Endothelial cell of umbilical vein (primary cell): ENCODE measurements around the gene TM9SF1. TPM values are rescaled to one million over a fixed set of nuclear protein-coding genes. Genes with fewer than 3 reads are reported as not detected.

Experiments used
- BruUV-seq: library from RNA; stranded (reverse); fragments of 400-500 nt; replicated peaks from 2 replicates; lab custom pipeline; 2021; lab: Mats Ljungman, UMichigan
- CTCF ChIA-PET: fragments of 300-600, 350-600 bp; sonication (Branson Sonifier 250); formaldehyde crosslinking; loops from one replicate; lab custom pipeline; 2021; ENCODE audit warnings: antibody characterized with exemption, inconsistent platforms; lab: Charles Lee
- POLR2A ChIA-PET: fragments of 300-600, 350-600 bp; sonication (Branson Sonifier 250); formaldehyde crosslinking; loops from one replicate; lab custom pipeline; 2021; ENCODE audit warnings: antibody characterized with exemption, inconsistent platforms; lab: Charles Lee
- DNase-seq: peaks from one replicate; pipeline ENCODE4 v3.0.0-alpha.2; 2011; ENCODE audit warnings: low read depth, low spot score
- FAIRE-seq: peaks from 2 replicates; lab custom pipeline; 2011; peaks lifted over from hg19 to GRCh38; lab: Jason Lieb, UNC
- H2AFZ ChIP-seq: 2 replicates; pipeline ENCODE4 v1.6.0; 2012; ENCODE audit warnings: low read depth, low read length, control low read depth, inconsistent platforms
- H3K27ac ChIP-seq: 2 replicates; pipeline ENCODE4 v1.5.1; 2011; ENCODE audit warnings: low read depth, mild to moderate bottlenecking, control low read depth, low read length, moderate library complexity; ENCODE audit not compliant: insufficient read depth
- H3K27me3 ChIP-seq, 2 experiments: 2 replicates each; pipeline versions ENCODE4 v1.6.0 to v1.6.1; 2011; ENCODE audit warnings: low read length in 2 of 2, mixed read lengths in 1 of 2; ENCODE audit not compliant: control insufficient read depth in 2 of 2, insufficient read depth in 2 of 2
- H3K36me3 ChIP-seq, 2 experiments: 2 replicates in 1 of 2; 3 replicates in 1 of 2; pipeline ENCODE4 v1.5.1; 2011; ENCODE audit warnings: low read length in 2 of 2, mild to moderate bottlenecking in 1 of 2, moderate library complexity in 1 of 2; ENCODE audit not compliant: control insufficient read depth in 2 of 2, insufficient read depth in 2 of 2; ENCODE audit errors: extremely low read depth in 1 of 2
- H3K4me1 ChIP-seq: 3 replicates; pipeline ENCODE4 v1.5.1; 2011; ENCODE audit warnings: mild to moderate bottlenecking, low read length; ENCODE audit not compliant: control insufficient read depth, insufficient read depth; ENCODE audit errors: extremely low read depth
- H3K4me2 ChIP-seq: 2 replicates; pipeline ENCODE4 v1.6.1; 2011; ENCODE audit warnings: low read length, control low read depth, mixed read lengths; ENCODE audit not compliant: insufficient read depth
- H3K4me3 ChIP-seq, 3 experiments: fragments of 200-600 bp in 1 of 3; sonication (generic), shearing (Covaris generic) in 1 of 3; replicated peaks in 1 of 3; 2 replicates each; pipeline ENCODE4 v1.5.1; 2011 to 2016; ENCODE audit warnings: control low read depth in 3 of 3, low read length in 3 of 3, mild to moderate bottlenecking in 2 of 3, inconsistent platforms in 1 of 3, low read depth in 1 of 3, moderate library complexity in 1 of 3; ENCODE audit not compliant: insufficient read depth in 1 of 3
- H3K79me2 ChIP-seq: 2 replicates; pipeline ENCODE4 v1.6.0; 2012; ENCODE audit warnings: low read length, inconsistent platforms; ENCODE audit not compliant: control insufficient read depth, insufficient read depth
- H3K9ac ChIP-seq: replicated peaks from 2 replicates; pipeline ENCODE3; 2011; ENCODE audit warnings: low read length, control low read depth; ENCODE audit not compliant: insufficient read depth; ENCODE audit errors: extremely low read depth
- H3K9me1 ChIP-seq: replicated peaks from 3 replicates; pipeline ENCODE4 v1.6.0; 2011; ENCODE audit warnings: mild to moderate bottlenecking, low read length; ENCODE audit not compliant: control insufficient read depth, insufficient read depth; ENCODE audit errors: extremely low read depth
- H3K9me3 ChIP-seq: replicated peaks from 2 replicates; pipeline ENCODE4 v1.5.1; 2012; ENCODE audit warnings: low read length, inconsistent platforms; ENCODE audit not compliant: control insufficient read depth, insufficient read depth
- H4K20me1 ChIP-seq: replicated peaks from 2 replicates; pipeline ENCODE3; 2011; ENCODE audit warnings: mild to moderate bottlenecking, low read length; ENCODE audit not compliant: control insufficient read depth, insufficient read depth; ENCODE audit errors: extremely low read depth
- EZH2 ChIP-seq: IDR thresholded peaks from 2 replicates; pipeline ENCODE4 v1.6.1; 2012; ENCODE audit warnings: borderline replicate concordance, low read depth, mild to moderate bottlenecking, moderate library complexity, low read length, inconsistent platforms; ENCODE audit not compliant: severe bottlenecking
- FOS ChIP-seq: IDR thresholded peaks from 2 replicates; pipeline ENCODE4 v1.6.1; 2011; ENCODE audit warnings: mild to moderate bottlenecking, low read length, moderate library complexity, borderline replicate concordance; ENCODE audit not compliant: insufficient read depth
- GATA2 ChIP-seq: IDR thresholded peaks from 2 replicates; pipeline ENCODE4 v1.7.0; 2011; ENCODE audit warnings: low read depth, mild to moderate bottlenecking, moderate library complexity, mixed read lengths, low read length; ENCODE audit not compliant: insufficient read length, insufficient read depth
- JUN ChIP-seq: IDR thresholded peaks from 2 replicates; pipeline ENCODE4 v1.6.1; 2011; ENCODE audit warnings: borderline replicate concordance, low read depth; ENCODE audit not compliant: insufficient read length, insufficient read depth
- MYC ChIP-seq: IDR thresholded peaks from one replicate; pipeline ENCODE4 v1.6.1; 2011; ENCODE audit warnings: mild to moderate bottlenecking, low read depth, low read length
- POLR2AphosphoS5 ChIP-seq: IDR thresholded peaks from 2 replicates; pipeline ENCODE4 v1.6.1; 2012; ENCODE audit warnings: low read depth, mild to moderate bottlenecking, control low read depth, low read length, moderate library complexity; ENCODE audit not compliant: insufficient read depth
- dilution Hi-C: fragments of 300-500 bp; cut with MboI; formaldehyde crosslinking; loops from one replicate; pipeline ENCODE4 v1.15.0; 2019; ENCODE audit warnings: low sequenced_read_pairs; ENCODE audit not compliant: extremely low pct_ligation_motif_present
- intact Hi-C: fragments of 100-400 bp; cut with micrococcal nuclease; formaldehyde crosslinking; loops from one replicate; pipeline ENCODE4 v1.10.0; 2022
- polyA plus RNA-seq, 4 experiments: library from polyadenylated mRNA; depleted of rRNA in 3 of 4; stranded (reverse) in 3 of 4; unstranded in 1 of 4; fragments of >200 nt; gene quantifications; 2 replicates each; pipeline versions ENCODE4 v1.2.1 to v1.2.3, GENCODE V29; 2011 to 2012; ENCODE audit warnings: missing spikeins in 1 of 4
- total RNA-seq: library from RNA; stranded (reverse); gene quantifications from 2 replicates; pipeline ENCODE4 v1.2.3, GENCODE V29; 2021
- TF ChIP-seq, protein P1 (sequence below), 2 donors: IDR thresholded peaks; 1 replicate in 1 of 2; 2 replicates in 1 of 2; pipeline ENCODE4 v1.5.1; 2011; ENCODE audit warnings: low read length in 2 of 2, mild to moderate bottlenecking in 2 of 2, moderate library complexity in 2 of 2, control low read depth in 1 of 2, inconsistent platforms in 1 of 2, low read depth in 1 of 2; ENCODE audit not compliant: insufficient read depth in 1 of 2; ENCODE audit errors: extremely low read depth in 1 of 2
- TF ChIP-seq, protein P2 (sequence below): IDR thresholded peaks from 2 replicates; pipeline ENCODE4 v1.6.1; 2011; ENCODE audit not compliant: insufficient read depth, insufficient read length

Gene TM9SF1
- total and polyA plus RNA-seq, 2 donors (not counting 3 experiments of a cell fraction or from before 2014, with no cell fraction given) = 60.7 to 71.5 TPM

DNA sequence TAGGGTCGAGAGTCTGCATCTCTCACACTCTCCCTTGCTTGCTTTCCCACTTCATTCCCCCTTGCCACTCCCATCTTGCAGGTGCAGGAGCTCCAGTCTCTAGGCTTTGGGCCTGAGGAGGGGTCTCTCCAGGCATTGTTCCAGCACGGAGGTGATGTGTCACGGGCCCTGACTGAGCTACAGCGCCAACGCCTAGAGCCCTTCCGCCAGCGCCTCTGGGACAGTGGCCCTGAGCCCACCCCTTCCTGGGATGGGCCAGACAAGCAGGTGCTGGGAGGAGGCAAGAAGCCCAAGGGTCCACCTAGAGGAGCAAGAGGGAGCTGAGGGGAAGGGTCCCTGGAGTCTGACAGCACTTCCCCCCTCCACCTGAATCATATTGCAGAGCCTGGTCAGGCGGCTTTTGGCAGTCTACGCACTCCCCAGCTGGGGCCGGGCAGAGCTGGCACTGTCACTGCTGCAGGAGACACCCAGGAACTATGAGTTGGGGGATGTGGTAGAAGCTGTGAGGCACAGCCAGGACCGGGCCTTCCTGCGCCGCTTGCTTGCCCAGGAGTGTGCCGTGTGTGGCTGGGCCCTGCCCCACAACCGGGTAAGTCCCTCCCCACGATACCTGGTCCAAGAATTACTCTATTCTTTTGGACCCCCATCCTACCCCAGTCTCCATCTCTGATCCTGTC lies 43.7 kb downstream of the TM9SF1 start:
- Histone ChIP-seq H3K4me1 (peaks cover 7% of the 10 kb centered on the region), H3K79me2 (peaks cover 15% of the 10 kb centered on the region), H3K4me2 (no peak overlapping the region), H3K9ac (no peak overlapping the region), H4K20me1 (no peaks in the 10 kb centered on the region), H3K4me3 (no peak overlapping the region), H3K9me3 (no peaks in the 10 kb centered on the region), H3K27me3 (no peaks in the 10 kb centered on the region), H3K36me3 (peaks cover 14 to 35% of the 10 kb centered on the region in 2 experiments), H3K9me1 (no peaks in the 10 kb centered on the region), H2AFZ (no peak overlapping the region), H3K27ac (no peak overlapping the region)
- DNase-seq (no peak), FAIRE-seq (no peak)
- CTCF ChIA-PET = interaction anchor here (7.8 kb wide), 1 partner anchor 9 kb away, joined by 63 read pairs; the partner anchor contains the start of gene IRF9
- intact Hi-C loops = no loop called here
- TF ChIP-seq POLR2AphosphoS5 (no peak), FOS (no peak), GATA2 (no peak), EZH2 (no peak), MYC (no peak), JUN (no peak)
- TF ChIP-seq, protein P1, sequence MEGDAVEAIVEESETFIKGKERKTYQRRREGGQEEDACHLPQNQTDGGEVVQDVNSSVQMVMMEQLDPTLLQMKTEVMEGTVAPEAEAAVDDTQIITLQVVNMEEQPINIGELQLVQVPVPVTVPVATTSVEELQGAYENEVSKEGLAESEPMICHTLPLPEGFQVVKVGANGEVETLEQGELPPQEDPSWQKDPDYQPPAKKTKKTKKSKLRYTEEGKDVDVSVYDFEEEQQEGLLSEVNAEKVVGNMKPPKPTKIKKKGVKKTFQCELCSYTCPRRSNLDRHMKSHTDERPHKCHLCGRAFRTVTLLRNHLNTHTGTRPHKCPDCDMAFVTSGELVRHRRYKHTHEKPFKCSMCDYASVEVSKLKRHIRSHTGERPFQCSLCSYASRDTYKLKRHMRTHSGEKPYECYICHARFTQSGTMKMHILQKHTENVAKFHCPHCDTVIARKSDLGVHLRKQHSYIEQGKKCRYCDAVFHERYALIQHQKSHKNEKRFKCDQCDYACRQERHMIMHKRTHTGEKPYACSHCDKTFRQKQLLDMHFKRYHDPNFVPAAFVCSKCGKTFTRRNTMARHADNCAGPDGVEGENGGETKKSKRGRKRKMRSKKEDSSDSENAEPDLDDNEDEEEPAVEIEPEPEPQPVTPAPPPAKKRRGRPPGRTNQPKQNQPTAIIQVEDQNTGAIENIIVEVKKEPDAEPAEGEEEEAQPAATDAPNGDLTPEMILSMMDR (IDR thresholded peaks at IDR 0.05; ENCODE audit: extremely low read depth in 1 of 2, insufficient read depth in 1 of 2, low read depth in 1 of 2, low read length in 2 of 2) = no peak
- TF ChIP-seq, protein P2, sequence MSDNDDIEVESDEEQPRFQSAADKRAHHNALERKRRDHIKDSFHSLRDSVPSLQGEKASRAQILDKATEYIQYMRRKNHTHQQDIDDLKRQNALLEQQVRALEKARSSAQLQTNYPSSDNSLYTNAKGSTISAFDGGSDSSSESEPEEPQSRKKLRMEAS = no peak
- dilution Hi-C loops = no loop called here
- no TSS peak for BruUV-seq
- POLR2A ChIA-PET = no interaction called here
